Fibroblast of skin of back (primary cell): ENCODE results near the gene ADAM19.
A peak's percentile ranks its signal among the peaks of the same experiment; 100 is the strongest.

ENCODE experiments used
- DNase-seq: peaks from one replicate; pipeline ENCODE4 v3.0.0-alpha.2; 2013

Gene ADAM19

GRCh38 chr5:157561110-157561509, 14.5 kb downstream of the ADAM19 start:
- DNase-seq, result peak; percentile 74

DNA sequence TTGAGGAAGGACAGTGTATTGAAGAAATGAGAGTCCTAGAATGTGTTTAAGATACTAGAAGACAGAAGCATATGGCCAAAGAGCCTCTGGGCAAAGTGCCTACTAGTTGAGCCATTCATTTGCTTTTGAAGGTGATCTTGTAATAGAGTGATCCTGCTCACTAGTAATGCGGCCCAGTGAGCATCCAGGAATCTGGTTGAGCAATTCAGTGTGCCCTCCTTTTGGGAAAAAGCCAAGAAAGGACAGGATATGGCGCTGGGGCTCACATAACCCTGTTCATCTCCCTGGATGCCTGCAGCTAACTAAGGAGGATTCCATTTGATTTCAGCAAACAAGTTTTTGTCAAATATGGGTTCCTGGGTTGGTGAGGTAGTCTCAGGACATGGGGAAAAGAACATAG, 16.3 kb downstream of the ADAM19 start:
- DNase-seq, result peak; percentile 79

DNA sequence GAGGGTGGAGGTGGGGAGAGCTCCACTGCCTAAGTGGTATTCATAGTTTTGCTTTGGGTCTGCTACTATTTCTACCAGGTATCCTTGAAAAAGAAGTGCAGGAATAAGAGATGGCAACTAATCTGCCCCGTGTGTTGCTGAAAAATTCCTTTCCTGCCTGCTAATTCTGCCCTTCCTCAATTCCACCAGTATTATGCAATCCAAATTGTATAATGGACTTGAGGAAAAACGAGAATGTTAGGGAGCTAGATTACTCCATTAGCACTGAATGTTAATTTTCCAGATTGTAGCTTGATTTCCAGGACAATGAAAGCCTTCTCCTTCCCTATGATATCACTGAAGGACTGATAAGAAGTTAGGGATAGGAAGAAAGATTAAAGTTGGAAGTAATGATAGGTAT, 16.9 kb downstream of the ADAM19 start:
- DNase-seq, result no peak

DNA sequence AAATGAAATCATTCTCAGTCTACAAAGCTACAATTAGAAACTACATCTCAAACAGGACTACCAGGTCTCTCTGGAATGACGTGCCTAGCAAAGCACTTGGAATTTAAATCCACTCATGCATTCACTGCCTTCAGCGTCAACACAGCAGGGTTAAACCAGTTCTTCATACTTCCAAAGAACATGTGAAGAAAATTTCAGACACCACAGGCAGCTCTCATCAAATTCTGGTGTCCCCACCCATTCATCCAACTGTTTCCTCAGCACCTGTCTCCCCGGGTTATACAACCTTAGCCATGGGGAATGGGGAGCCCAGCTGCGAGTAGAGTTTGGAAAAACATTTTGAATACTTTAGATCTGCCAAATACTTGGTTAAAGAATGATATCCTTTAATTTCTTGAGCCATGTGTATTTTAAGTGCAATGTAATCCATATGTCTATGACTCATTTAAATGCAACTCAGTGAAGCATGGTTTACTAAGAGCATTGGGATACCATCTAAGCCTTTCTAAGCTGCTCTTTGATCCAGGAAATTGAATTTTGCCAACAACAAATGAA, 17.5 kb downstream of the ADAM19 start:
- DNase-seq, result peak; percentile 90

DNA sequence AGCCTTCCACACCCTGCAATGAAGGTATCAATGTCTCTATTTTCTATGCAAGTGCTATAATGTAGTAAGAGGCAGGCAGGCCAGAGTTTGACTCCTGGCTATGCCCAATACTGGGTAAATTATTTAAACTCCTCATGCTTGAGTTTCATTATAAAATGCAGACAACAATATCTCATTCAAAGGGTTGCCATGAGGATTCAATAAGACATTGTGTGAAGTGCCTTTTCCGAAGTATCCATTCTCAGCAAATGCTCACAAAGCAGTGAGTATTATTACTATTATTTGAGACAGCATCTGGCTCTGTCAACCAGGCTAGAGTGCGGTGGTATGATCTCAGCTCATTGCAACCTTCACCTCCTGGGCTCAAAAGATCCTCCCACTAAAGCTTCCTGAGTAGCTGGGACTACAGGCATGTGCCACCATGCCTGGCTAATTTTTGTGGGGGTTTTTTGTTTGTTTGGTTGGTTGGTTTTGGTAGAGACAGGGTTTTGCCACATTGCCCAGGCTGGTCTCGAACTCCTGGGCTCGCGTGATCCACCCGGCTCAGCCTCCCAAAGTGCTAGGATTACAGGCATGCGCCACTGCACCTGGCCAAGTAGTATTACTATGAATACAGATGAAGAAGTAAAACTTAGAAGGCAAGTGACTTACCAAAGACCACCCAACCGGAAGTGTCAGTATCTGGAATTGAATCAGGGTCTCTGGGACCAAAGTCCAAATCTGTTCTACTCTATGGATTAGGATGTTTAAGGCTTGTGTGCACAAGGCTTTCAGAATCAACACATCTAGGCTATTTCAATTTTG, 18.8 kb downstream of the ADAM19 start:
- no peak for DNase-seq

- no peak for DNase-seq
Observed at GRCh38 chr5:157555037-157555640, 20.4 kb downstream of the ADAM19 start.

GRCh38 chr5:157554179-157555036, 21.2 kb downstream of the ADAM19 start:
- no peak for DNase-seq

DNA sequence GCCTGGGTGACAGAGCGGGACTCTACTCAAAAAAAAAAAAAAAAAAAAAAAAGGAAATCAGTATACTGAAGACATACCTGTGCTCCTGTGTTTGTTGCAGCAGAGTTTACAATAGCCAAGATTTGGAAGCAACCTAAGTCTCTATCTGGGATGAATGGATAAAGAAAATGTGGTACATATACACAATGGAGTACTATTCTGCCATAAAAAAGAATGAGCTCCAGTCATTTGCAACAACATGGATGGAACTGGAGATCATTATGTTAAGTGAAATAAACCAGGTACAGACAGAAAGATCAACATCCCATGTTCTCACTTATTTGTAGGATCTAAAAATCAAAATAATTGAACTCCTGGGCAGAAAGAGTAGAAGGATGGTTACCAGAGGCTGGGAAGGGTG, 22.9 kb downstream of the ADAM19 start:
- no peak for DNase-seq

- peak; percentile 52 for DNase-seq
Observed at GRCh38 chr5:157550663-157551062, 24.9 kb downstream of the ADAM19 start.

GRCh38 chr5:157549954-157550549, 25.5 kb downstream of the ADAM19 start:
- peak; percentile 82 for DNase-seq

DNA sequence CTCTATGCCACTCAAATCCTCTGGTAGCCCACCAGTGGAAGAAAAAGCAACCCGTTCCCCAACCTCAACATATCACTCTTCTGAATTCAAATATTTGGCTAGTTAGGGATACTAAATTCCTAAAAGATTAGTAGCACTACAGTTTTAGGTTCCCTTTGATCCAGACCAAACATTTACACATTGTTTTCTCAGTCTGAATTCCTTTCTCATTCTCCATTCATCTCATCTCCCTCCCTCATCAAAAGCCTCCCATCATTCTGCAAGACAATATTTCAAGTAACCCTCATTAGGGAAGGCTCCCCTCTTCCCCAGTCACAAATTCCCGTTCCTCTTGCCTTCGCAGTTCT, 26.3 kb downstream of the ADAM19 start:
- peak; percentile 82 for DNase-seq

DNA sequence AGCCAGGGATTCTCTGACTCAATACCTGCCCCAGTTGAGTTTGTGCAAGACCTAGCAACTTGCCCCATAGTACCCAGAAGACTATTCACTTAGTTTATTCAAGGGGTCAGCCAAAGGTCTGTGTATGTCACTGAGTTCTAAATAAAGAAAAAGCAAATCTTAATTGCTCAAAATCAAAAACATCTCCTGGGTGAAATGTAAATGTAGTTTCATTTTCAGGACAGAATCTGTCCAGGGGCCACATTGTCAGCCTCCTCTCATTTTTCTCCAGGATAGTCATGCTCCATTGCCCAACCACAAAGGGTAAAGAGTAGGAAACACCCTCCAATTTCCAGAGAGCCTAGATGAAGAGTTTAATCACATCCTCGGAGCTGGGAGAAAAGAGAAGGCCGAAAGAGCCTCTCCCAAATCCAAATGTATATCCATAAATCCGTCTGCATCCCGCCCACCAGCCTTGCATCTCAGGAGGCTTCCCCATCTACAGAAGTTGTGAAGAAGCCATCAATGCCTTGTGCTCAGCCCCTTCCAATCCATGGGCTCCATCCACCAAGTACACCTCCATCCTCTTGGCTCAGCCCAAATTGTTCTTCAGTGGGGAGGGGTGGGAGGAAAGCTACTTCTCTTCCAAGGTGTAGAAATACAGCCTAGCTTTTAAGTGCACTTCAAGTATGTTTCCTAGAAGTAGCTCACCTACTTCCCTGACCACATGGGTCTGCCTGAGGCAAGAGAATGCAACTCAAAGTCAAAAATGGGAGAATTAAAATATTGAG, 26.9 kb downstream of the ADAM19 start:
- peak; percentile 91 for DNase-seq

DNA sequence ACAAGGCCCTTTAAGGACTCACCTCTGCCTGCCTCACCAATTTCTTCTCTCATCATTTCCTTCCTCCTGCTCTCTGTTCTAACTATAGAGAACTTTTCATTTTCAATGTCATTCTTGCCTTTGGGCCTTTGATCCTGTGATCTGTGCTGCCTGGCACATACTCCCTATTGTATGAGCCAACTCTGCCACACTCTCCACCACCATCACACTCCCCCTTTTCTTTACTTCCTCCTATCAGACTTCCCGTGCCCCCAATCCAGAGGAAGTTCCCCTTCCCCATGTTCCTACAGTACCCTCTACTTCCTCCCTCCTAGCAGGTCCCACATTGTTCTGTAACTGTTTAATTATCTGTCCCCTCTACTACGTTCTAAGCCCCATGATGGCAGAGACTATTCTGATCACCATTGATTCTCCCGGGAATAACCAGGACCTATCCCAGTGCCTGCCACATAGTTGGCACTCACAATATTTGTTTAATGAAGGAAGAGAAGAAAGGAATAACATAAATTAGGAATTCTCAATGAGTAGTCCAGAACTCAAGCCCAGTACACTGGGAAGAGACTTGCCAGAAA, 27.5 kb downstream of the ADAM19 start:
- DNase-seq, result no peak

DNA sequence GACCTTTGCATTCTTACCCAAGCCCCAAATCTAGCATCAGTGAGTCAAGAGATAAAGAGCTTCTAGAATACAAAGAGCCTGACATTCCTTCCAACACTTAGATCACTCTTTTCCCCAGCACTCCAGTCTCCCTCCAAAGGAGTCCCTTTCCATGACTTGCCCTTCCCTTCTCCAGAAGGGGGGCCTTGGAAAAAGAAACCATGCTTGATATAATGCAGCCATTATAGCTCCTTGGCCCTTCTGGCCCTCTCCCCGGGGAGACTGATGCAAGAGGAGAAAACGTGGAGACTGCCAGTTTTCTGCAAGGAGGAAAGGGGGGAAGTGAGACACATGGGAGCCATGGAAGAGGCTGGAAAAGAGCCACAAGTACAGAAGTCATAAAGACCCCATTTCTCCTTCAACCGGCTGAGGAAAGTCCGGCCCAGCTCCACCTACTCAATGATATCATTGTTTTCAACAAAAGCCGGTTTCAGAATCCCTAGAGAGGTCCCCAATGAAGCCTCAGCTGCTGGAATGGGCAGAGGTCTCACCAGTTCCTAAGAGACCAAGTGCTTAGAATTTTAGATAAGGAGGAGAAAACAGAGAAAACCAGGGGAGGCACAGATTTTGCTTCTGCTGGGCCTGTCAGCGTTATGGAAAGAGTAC, 29.0 kb downstream of the ADAM19 start:
- DNase-seq, result peak; percentile 69

- no peak for DNase-seq
Observed at GRCh38 chr5:157545610-157546310, 29.8 kb downstream of the ADAM19 start.

- no peak for DNase-seq
Observed at GRCh38 chr5:157544623-157544989, 31.0 kb downstream of the ADAM19 start.

GRCh38 chr5:157543825-157544622, 31.6 kb downstream of the ADAM19 start:
- DNase-seq, result peak; percentile 78

DNA sequence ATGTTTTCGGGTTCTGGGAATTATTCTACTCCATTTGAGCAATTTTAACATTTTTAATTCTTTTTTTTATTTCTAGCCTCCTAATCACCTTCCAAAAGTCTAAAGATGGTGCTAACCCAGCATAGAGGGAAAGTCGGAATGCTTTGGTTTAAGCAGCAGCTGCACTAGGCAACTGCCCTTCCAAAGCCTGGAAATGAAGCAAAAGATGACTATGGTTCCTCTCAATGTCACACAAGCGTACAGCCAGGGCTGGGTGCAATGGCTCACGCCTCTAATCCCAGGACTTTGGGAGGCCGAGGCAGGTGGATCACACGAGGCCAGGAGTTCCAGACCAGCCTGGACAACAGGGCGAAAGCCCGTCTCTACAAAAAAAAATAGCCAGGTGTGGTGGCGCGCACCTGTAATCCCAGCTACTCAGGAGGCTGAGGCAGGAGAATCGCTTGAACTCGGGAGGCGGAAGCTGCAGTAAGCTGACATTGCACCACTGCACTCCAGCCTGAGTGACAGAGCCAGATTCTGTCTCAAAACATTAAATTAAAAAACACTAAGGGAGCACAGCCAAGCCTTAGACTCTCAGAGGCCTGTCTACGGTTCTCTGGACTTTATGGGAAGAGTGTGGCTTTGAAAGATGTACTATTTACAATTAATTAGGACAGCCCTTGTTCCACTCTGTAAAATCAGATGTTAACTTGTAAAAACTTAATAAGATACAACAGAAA, 33.1 kb downstream of the ADAM19 start:
- no peak for DNase-seq
